Stimulated activated CD4-positive, alpha-beta T cell treated with anti-CD3 and anti-CD28 coated beads, Interleukin-1b, Interleukin-23, amount 100 ng/mL, for 24 hours (primary cell): ENCODE measurements around the gene CCDC28B.

Experiments used
- DNase-seq, 4 experiments: peaks; one replicate each; pipeline ENCODE4 v3.0.0-alpha.2; 2020; ENCODE audit warnings: low read depth in 4 of 4, low spot score in 1 of 4

The CCDC28B gene

DNA sequence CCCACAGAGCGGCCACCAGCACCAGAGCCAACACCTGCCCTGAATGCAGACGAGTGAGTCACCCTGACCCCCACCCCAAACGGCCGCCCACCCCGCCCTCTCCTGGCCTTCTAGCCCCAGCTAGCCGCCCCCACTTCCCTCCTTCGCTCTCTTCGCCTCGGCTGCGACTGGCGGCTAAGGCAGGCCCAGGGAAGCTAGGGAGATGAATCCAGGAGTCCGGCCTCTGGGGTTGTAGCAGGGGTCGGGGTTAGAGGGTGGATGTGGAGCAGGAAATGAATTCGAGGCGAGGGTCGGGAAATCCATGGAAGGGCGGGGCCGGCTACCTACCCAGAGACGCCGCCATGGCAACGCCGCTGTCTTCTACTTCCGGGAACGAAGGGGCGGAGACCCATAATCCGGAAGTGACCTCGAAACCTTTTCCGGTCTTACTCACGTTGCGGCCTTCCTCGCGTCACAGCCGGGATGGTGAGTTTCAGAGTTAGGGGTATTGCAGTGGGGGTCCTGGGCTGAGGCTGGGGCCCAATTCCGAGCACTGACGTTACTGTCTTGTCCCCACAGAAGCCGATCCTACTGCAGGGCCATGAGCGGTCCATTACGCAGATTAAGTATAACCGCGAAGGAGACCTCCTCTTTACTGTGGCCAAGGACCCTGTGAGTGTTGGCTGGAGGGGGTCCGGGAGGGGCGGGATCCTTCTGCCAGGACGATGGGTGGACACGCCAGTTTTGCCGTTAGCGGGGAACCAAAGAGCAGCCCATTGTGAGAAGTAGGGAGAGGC is 21.8 kb downstream of the CCDC28B start, which contains the start of the genes EIF3I and TMEM234:
EIF3I (plus strand) TSS at position 428 of the 776 bp plus-strand sequence; CDS start at position 463, 35 bp downstream.
TMEM234 (minus strand) TSS at position 374 of the 776 bp plus-strand sequence; CDS start at position 343, 31 bp downstream.
- DNase-seq, result peak; percentile 71 to 87 (median 84)

DNA sequence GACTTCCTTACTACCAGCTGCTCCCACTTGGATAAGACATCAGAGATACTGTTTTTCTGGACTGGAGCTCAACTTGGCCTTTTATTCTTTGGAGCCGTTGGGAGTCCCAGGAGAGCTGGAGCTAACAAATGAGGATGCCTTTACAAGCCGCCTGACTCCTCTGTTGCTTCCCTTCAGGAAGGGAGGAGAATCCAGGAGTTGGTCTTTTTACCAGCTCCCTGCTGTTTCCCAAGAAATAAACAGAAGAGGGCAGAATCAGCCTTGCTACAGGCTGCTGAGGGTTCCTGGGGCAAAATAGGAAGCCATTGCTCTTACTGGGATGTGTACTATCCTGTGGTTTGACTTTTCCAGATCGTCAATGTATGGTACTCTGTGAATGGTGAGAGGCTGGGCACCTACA is 23.3 kb downstream of the CCDC28B start:
- no peak for DNase-seq

DNA sequence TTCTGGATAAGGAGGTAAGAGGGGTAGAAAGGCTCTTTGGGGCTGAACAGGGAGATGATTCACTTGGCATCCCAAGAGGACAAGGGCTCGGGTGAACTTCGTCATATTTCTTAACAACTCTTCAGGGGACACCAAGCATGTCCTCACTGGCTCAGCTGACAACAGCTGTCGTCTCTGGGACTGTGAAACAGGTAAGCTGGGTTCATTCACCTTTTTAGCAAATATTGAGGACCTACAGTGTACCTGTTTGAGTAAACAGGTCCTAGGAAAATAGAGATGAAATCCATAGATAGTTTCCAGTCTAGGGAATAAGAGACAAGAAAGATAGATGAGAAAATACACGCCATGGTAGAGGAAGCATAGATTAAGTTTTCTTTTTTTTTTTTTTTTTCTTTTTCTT is 23.9 kb downstream of the CCDC28B start:
- no peak for DNase-seq

DNA sequence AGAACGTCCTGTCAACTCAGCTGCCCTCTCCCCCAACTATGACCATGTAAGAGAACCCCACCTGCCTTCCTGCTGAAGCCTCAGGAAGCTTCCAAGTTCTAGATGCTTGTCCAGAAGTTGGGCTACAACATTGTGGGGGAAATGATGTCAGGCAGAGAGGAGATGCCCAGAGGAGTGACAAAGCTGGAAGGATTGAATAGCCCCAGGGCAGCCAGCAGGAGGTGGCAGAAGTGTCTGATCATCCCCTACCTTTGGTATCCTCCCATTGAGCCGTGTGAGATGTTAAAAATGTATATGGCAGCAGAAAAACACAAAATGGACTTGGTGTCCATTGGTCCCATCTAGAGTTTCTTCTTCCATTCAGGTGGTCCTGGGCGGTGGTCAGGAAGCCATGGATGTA is 28.4 kb downstream of the CCDC28B start:
- DNase-seq, result no peak

DNA sequence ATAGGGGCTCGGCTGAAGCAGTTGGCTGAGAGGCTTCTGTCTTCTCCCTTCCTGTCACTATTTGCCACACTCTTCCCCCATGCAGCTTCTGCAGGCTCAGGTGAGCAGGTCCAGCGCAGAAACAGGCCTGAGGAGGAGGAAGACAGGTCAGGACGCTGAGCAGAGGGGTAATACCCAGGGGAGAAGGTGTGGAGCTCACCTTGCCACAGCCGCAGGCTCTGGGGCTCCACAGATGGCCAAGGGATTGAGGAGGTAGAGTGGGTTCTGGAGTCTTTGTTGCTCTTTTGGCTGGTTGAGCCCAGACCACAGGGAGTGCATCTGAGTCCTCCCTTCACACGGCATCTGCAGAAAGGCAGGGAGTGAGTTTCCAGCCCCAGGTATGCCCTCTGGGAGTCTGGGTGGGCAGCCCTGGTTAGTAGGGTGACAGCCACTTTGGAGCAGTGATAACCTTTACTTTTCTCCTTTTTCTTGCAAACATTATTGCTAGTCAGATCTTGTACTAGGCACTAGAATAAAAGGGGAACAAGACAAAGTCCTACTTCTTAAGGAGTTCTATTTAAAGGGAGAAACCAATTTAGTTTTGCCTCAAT is 31.5 kb downstream of the CCDC28B start:
- DNase-seq, result no peak

DNA sequence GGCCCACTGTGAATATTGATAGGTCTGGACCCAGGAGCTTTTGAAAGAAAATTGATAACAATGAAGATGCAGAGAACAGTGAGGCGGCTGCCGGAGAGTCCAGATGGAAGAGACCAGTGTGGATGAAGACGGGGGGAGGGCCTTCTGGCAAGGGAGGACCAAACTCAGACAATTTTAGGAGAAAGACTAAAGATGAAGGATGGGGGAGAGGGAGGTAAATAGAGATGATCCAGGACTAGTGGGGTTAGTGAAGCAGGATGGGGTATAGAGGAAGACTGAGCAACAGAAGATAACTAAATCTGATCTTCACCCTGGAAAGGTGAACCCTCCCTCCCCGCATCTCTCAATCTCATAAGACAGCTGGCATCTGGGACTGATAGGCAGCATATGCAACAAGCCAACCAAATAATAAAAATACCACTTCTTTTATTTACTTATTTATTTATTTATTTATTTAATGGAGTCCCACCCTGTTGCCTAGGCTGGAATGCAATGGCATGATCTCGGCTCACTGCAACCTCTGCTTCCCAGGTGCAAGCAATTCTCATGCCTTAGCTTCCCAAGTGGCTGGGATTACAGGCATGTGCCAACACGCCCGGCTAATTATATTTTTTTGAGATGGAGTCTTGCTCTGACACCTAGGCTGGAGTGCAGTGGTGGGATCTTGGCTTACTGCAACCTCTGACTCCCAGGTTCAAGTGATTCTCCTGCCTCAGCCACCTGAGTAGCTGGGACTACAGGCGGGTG is 32.3 kb downstream of the CCDC28B start:
- DNase-seq, result no peak

DNA sequence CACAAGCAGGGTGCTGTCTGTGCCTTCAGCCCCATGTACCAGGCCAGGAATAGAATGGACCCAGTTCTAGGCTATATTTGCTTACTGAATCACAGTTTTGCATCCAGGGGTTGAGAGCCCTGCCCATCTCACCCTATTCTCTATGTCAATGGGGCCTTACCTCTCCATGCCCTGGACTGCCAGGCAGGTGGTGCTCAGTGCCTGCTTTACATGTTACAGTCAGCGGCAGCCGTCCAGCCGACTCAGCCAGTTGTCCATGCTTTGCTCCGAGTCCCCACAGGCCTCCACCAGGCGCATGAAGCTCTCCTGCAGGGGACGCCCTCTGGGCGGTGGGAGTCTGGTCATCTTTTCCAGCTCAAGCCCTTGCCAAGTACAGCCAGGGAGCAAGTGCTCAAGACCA is 34.4 kb downstream of the CCDC28B start:
- DNase-seq, result no peak

DNA sequence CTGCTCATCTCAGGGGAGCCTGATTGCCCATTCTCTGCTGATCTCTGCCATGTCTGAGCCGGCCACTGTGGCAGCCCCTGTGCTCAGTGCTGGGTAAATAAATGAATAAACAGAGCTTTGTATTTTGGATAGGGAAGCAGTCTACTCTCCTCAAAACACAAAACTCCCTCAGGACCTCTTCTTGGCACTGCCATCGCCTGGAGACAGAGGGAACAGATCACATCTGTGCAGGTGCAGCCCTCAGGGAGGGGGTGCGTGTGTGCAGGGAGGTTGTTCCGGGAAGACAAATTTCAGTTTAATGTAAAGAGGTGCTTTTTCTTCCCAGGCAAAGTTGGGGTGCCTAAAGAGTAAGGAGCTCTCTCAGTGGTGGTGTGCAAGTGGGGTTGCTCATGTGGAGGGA is 38.9 kb downstream of the CCDC28B start:
- no peak for DNase-seq

DNA sequence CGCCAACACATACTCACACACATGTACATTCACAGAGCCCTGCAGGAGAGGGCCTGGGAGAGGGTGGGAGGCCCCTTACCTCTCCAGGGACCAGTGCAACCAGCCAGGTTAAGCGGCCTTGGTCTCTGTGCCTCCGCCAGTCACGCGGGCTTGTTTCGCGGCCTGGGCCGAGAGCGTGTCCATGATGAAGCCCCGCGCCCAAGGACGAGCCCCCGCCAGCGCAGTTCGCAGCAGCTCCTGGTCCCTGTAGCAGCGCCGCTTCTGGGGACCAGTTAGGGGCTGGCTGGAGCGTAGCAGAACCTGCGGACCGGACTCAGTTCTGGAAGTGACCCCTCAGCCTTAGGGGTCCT is 39.4 kb downstream of the CCDC28B start:
- no peak for DNase-seq

DNA sequence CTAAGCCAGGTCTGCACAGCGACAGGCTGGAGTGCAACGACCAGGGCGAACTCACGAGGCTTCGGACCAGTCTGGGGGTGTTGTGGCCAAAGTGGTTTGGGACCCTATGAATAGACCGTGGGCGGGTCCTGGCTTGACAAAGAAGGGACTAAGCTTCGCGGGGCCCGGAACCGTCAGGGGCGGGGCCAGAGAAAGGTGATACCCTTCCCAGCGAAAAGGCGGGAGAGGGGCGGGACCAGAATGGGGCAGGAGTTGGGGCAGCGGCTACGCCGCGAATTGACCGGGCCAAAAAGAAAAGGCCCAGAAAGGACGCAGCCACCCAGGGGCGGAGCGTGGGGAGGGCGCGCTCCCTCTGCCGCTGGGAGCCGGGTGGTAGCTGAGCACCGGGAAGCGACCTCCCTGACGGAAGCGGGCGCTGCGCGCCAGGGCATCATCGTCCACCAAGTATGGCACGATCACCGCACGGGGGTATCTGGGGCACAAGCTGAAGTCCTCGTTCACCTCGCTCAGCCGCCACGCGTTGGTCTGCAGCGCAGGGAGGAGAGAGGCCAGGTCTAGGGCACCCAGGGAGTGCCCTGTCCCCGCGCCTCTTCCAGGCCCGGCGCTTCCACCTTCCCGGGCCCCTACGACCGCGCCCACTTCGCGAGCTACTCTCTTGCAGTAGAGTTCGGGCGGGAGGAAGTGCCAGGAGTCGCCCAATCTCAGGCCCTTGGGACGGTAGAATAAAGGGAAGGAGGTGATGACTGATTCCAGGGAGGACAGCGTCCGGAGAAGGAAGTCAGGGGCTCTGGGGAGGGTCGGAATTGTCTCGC is 40.0 kb downstream of the CCDC28B start:
- peak in 1 of 4 experiments; percentile 36 for DNase-seq

DNA sequence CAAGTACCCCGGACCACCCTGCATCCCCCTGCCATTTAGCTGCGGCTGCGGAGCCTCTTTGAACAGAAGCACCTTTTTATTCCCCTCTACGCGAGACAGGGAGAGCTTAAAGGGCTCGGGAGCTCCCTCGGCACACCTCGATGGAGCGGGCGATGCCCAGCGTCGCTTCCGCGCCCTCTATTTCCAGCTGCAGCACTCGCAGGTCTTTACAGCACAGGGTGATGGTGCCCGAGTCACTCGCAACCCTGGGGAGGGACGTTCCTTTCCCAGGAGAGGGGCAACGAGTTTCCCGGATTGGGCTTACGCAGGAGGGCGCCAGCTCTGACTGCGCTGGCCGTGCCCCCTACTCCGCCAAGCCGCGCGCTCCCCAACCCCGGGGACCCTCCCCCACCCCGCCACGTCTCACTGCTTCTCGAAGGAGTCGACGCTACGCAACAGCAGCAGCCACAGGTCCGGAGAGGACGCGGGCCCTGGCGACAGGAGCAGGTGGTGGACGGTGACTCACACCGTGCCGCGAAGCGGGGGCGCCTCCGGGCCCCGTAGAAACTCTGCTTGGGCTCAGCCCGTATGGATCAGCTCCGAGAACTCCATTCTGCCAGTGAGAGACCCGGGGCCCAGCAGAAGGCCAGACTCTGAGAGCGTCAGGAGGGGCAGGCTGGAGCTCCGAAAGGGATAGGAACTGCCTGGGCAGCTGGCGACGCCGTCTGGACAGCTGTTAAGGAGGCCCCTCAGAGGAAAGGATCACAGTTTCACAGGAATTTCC is 40.8 kb downstream of the CCDC28B start:
- DNase-seq, result no peak

DNA sequence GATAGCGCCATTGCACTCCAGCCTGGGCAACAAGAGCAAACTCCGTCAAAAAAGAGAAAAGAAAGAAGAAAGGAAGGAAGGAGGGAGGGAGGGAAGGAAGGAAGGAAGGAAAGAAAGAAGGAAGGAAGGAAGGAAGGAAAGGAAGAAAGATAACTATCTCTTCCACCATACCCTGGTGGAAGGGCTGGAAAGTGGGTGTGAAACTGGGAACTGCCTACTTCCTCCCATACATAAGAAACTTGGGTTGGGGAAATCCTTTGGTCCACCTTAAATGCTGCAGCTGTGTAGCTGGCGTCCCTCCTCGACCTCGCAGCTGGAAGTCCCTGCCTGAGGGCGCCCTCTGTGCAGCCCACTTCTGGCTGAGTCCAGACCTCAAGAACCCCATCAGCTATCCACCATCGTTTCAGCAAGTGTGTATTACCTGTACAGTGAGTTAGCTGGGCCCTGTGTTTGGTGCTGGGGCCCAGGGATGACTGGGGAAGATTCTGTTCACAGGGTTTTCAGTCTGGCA is 42.0 kb downstream of the CCDC28B start:
- no peak for DNase-seq

DNA sequence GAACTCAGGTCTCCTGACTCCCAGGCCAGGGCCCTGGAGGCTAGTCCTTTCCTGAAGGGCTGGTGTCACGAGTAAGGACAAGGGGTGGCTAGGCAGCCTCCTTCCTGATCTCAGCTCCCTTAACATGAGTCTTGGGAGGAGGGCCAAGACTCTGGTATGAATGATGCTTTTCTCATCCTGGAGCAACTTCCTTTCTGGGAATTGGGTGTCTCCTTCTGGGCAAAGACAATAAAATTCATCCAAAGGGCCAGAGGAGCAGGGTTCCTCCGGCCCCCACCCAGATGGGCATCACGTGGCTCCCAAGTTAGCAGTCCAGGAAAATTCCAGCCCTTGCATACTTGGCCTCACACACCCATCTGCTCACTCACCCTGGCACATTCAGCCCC is 46.5 kb downstream of the CCDC28B start, which contains the start of gene FAM167B:
FAM167B (plus strand) TSS at position 335 of the 386 bp plus-strand sequence. CDS start 200 bp downstream, outside the sequence.
- no peak for DNase-seq

DNA sequence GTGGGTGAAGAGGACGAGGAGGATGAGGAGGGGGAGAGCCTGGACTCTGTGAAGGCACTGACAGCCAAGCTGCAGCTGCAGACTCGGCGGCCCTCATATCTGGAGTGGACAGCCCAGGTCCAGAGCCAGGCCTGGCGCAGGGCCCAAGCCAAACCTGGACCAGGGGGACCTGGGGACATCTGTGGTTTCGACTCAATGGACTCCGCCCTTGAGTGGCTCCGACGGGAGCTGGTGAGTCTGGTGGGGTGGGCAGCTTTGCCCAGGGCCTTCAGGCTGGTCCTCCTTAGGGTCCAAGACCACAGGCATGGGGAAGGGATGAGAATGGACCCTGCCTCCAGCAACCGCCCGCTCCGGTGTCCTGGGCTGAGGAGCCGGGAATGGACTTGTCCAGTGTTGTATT is 47.1 kb downstream of the CCDC28B start:
- DNase-seq, result no peak

DNA sequence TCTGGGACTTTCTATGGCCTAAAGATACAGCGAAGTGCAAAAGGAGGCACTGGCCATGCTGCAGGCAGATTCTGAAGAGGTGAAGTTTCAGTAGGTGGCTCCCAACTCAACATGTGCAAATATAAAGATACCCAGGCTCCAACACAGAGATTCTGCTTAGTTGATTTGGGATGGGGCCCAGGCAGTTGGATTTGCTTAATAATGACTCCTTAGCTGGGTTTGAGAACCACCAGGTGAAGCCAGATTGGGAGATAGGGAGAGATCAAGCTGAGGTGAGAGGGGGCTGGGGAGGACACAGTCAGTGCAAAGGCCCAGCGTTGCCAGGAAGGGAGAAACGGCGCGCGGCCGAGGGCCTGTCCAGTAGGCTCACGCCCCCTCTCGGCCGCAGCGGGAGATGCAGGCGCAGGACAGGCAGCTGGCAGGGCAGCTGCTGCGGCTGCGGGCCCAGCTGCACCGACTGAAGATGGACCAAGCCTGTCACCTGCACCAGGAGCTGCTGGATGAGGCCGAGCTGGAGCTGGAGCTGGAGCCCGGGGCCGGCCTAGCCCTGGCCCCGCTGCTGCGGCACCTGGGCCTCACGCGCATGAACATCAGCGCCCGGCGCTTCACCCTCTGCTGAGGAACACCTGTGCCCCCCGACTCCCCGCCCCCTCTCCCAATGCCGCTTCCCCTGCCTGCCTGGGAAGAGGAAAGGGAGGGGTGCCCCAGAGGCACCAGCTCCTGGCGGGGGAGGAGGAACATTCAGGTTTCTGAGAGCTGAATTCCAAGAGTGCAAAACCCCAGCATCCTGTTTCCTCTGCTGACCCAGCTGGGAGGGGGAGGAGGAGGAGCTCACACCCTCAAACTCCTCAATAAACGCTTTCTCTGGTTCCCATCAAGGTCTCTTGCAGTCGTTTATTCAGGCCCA is 47.8 kb downstream of the CCDC28B start:
- peak; percentile 59 to 78 (median 64) for DNase-seq

DNA sequence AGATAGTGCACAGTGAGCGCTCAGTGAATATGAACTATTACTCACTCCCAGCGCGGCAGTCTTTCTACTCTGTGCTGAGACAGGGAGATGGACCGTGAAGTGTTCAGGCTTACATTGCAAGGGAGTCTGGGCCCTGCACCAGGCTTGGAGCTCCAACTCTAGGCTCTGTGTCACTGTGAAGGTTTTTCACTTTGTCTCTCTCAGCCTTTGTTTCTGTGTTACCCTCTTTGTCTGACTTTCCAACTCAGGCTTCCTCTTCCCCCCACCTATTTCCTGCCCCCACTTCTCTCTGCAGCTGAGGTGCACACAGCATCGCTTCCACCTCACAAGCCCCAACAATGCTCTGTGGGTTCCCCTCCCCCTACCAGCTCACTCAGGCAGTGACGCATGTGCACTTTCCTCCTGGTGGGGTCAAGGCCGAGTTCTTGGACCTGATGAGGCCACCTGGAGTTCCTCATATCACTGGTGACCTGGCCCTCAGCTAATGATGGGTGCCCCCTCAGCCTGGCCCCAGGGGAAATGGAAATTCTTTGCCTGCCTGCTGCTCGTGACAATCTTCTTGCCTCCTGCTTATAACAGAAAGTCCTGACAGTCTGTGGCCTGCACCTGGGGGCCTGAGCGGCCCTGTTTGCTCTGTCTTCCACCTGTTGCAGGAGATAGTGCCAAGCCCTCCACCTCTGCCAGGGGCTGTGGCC is 49.6 kb downstream of the CCDC28B start:
- DNase-seq, result peak in 2 of 4 experiments; percentile 64 to 75

DNA sequence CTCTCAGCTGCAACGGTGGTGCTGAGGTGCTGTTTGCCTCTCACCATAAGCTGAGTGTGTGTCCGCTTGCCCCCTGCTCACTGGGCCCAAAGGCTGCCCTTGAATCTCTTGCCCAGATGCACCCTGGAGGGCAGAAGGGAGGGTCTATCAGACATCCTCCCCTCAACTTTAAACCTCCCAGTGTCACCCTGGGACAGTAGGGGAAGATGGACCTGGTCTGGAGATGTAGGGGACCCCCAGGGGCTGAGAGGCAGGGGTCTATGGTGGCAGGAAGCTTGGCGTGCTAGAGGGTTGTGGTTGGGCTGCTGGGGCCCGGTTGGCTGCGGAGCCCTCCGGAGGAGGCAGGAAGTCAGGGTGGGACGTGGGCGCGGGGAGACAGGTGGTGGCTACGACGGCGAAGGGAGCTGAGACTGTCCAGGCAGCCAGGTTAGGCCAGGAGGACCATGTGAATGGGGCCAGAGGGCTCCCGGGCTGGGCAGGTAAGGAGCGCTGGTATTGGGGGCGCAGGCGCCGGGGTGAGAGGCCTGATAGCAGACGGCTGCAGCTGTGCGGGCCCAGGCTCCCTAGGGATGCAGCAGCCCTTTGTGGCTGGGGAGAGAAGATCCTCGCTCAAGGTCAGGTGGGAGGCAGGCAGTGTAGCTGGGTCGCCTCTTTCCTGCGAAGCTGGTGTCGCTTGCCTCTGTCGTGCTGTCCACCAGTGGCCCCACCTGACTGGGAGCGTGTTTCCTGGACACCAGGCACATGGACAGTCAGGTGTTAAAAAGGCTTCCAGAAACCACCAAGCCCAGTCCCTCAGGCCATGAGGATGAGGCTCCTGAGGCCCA is 50.7 kb downstream of the CCDC28B start, which contains the start of gene LCK:
LCK (plus strand) TSS at position 373 of the 824 bp plus-strand sequence. CDS start 23,065 bp downstream, outside the sequence.
- DNase-seq, result peak in 2 of 4 experiments; percentile 55 to 68
